Keratinocyte (primary cell): ENCODE data around the gene DNAJB6. TPM values are rescaled to one million over a fixed set of nuclear protein-coding genes. Genes with fewer than 3 reads are reported as not detected.

Experiments used
- DNase-seq: peaks from one replicate; pipeline ENCODE4 v3.0.0-alpha.2; 2011; ENCODE audit warnings: low read depth, missing footprints, low spot score
- FAIRE-seq: peaks from 2 replicates; lab custom pipeline; 2011; peaks lifted over from hg19 to GRCh38; lab: Jason Lieb, UNC
- H2AFZ ChIP-seq: 2 replicates; pipeline ENCODE4 v1.6.0; 2012; ENCODE audit warnings: low read length, control low read depth, inconsistent platforms; ENCODE audit not compliant: control insufficient read depth
- H3K27ac ChIP-seq: 2 replicates; pipeline ENCODE4 v1.5.1; 2011; ENCODE audit warnings: low read length; ENCODE audit not compliant: control insufficient read depth, insufficient read depth
- H3K27me3 ChIP-seq: 3 replicates; pipeline ENCODE4 v1.6.0; 2011; ENCODE audit warnings: low read length; ENCODE audit not compliant: control insufficient read depth, insufficient read depth; ENCODE audit errors: extremely low read depth
- H3K36me3 ChIP-seq, 2 experiments: 2 replicates in 1 of 2; 3 replicates in 1 of 2; pipeline ENCODE4 v1.5.1; 2011; ENCODE audit warnings: low read length in 2 of 2, mild to moderate bottlenecking in 1 of 2; ENCODE audit not compliant: control insufficient read depth in 2 of 2, insufficient read depth in 2 of 2; ENCODE audit errors: extremely low read depth in 1 of 2
- H3K4me1 ChIP-seq: 3 replicates; pipeline ENCODE4 v1.5.1; 2011; ENCODE audit warnings: low read length; ENCODE audit not compliant: control insufficient read depth, insufficient read depth; ENCODE audit errors: extremely low read depth
- H3K4me2 ChIP-seq: 3 replicates; pipeline ENCODE4 v1.6.0; 2011; ENCODE audit warnings: low read depth, low read length; ENCODE audit not compliant: control insufficient read depth, insufficient read depth; ENCODE audit errors: extremely low read depth
- H3K4me3 ChIP-seq, 3 experiments: fragments of 200-600 bp in 1 of 3; sonication (generic) in 1 of 3; 2 replicates in 2 of 3; 3 replicates in 1 of 3; pipeline ENCODE4 v1.5.1; 2011 to 2016; ENCODE audit warnings: low read length in 3 of 3, mild to moderate bottlenecking in 3 of 3, control low read depth in 2 of 3, inconsistent platforms in 1 of 3, low read depth in 1 of 3, mixed read lengths in 1 of 3, mixed run types in 1 of 3, moderate library complexity in 1 of 3; ENCODE audit not compliant: control insufficient read depth in 2 of 3, insufficient read depth in 2 of 3; ENCODE audit errors: extremely low read depth in 1 of 3
- H3K79me2 ChIP-seq: 2 replicates; pipeline ENCODE4 v1.6.0; 2012; ENCODE audit warnings: low read length; ENCODE audit not compliant: control insufficient read depth, insufficient read depth
- H3K9ac ChIP-seq: 3 replicates; pipeline ENCODE4 v1.6.0; 2011; ENCODE audit warnings: low read length; ENCODE audit not compliant: control insufficient read depth, insufficient read depth; ENCODE audit errors: extremely low read depth
- H3K9me1 ChIP-seq: 3 replicates; pipeline ENCODE4 v1.6.0; 2011; ENCODE audit warnings: low read length; ENCODE audit not compliant: control insufficient read depth, insufficient read depth; ENCODE audit errors: extremely low read depth
- H3K9me3 ChIP-seq: 2 replicates; pipeline ENCODE4 v1.5.1; 2012; ENCODE audit warnings: low read depth, low read length; ENCODE audit not compliant: control insufficient read depth
- H4K20me1 ChIP-seq: 3 replicates; pipeline ENCODE4 v1.6.0; 2011; ENCODE audit warnings: low read length; ENCODE audit not compliant: control insufficient read depth, insufficient read depth; ENCODE audit errors: extremely low read depth
- EZH2 ChIP-seq: IDR thresholded peaks from one replicate; pipeline ENCODE4 v1.6.1; 2012; ENCODE audit warnings: inconsistent platforms, mild to moderate bottlenecking, low read length, moderate library complexity
- dilution Hi-C: fragments of 300-500 bp; cut with MboI; formaldehyde crosslinking; loops from one replicate; pipeline ENCODE4 v1.7.0; 2020; ENCODE audit warnings: low sequenced_read_pairs; ENCODE audit not compliant: extremely low pct_ligation_motif_present
- polyA plus RNA-seq, 5 experiments: library from polyadenylated mRNA; depleted of rRNA in 3 of 5; stranded (reverse) in 3 of 5; stranded (forward) in 1 of 5; unstranded in 1 of 5; fragments of >200 nt; gene quantifications; 1 replicate in 1 of 5; 2 replicates in 3 of 5; 3 replicates in 1 of 5; pipeline versions ENCODE4 v1.2.1 to v1.2.3, GENCODE V29; 2011 to 2012; ENCODE audit warnings: missing spikeins in 2 of 5, low read depth in 1 of 5, low replicate concordance in 1 of 5
- TF ChIP-seq, protein P1 (sequence below), 3 experiments: IDR thresholded peaks in 1 of 3; conservative IDR thresholded peaks in 1 of 3; optimal IDR thresholded peaks in 1 of 3; 2 replicates in 2 of 3; 3 replicates in 1 of 3; pipeline versions ENCODE3 to v1.5.1; 2011; ENCODE audit warnings: low read length in 3 of 3, mild to moderate bottlenecking in 3 of 3, moderate library complexity in 2 of 3, control low read depth in 1 of 3, inconsistent platforms in 1 of 3; ENCODE audit not compliant: insufficient read depth in 2 of 3; ENCODE audit errors: extremely low read depth in 1 of 3

Gene DNAJB6
- polyA plus RNA-seq, 1 donor (not counting 4 experiments of a cell fraction or from before 2014, with no cell fraction given), result 152 TPM

DNA sequence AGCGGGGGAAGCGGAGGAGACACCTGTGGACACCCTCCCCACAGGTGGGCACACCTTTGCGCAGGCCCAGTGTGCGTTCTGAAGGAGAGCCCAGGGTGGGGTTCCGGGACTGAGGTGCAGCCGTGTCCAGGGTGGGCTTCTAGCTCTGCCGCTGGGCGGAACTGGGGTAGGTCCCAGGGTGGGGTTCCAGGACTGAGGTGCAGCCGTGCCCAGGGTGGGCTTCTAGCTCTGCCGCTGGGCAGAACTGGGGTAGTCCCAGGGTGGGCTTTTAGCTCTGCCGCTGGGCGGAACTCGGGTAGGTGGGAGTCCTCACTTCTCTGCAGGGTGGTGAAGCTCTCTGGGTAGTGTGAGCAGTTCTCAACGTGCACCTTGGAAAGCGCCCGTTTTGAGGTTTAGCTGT lies 78.7 kb downstream of the DNAJB6 start:
- peaks cover 14 to 29% of the 10 kb centered on the region in 2 experiments for H3K36me3 ChIP-seq
- no peak overlapping the region for H3K4me2 ChIP-seq
- FAIRE-seq (no peak), DNase-seq (no peak)
- H3K27me3 ChIP-seq, result no peaks in the 10 kb centered on the region
- H3K4me1 ChIP-seq, result no peaks in the 10 kb centered on the region
- H3K9me1 ChIP-seq, result no peaks in the 10 kb centered on the region
- peaks cover 2% of the 10 kb centered on the region for H3K79me2 ChIP-seq
- no peak overlapping the region for H3K4me3 ChIP-seq
- H3K9me3 ChIP-seq, result no peaks in the 10 kb centered on the region
- TF ChIP-seq, protein P1, sequence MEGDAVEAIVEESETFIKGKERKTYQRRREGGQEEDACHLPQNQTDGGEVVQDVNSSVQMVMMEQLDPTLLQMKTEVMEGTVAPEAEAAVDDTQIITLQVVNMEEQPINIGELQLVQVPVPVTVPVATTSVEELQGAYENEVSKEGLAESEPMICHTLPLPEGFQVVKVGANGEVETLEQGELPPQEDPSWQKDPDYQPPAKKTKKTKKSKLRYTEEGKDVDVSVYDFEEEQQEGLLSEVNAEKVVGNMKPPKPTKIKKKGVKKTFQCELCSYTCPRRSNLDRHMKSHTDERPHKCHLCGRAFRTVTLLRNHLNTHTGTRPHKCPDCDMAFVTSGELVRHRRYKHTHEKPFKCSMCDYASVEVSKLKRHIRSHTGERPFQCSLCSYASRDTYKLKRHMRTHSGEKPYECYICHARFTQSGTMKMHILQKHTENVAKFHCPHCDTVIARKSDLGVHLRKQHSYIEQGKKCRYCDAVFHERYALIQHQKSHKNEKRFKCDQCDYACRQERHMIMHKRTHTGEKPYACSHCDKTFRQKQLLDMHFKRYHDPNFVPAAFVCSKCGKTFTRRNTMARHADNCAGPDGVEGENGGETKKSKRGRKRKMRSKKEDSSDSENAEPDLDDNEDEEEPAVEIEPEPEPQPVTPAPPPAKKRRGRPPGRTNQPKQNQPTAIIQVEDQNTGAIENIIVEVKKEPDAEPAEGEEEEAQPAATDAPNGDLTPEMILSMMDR (optimal IDR thresholded peaks at IDR 0.05 in 1 of 3, IDR thresholded peaks at IDR 0.05 in 1 of 3, conservative IDR thresholded peaks at IDR 0.05 in 1 of 3; ENCODE audit: extremely low read depth in 1 of 3, insufficient read depth in 2 of 3, low read length in 3 of 3), result no peak
- no peak for TF ChIP-seq EZH2
- no peak overlapping the region for H3K9ac ChIP-seq
- H3K27ac ChIP-seq, result no peak overlapping the region
- no peak overlapping the region for H2AFZ ChIP-seq
- dilution Hi-C loops, result no loop called here
- H4K20me1 ChIP-seq, result no peaks in the 10 kb centered on the region

DNA sequence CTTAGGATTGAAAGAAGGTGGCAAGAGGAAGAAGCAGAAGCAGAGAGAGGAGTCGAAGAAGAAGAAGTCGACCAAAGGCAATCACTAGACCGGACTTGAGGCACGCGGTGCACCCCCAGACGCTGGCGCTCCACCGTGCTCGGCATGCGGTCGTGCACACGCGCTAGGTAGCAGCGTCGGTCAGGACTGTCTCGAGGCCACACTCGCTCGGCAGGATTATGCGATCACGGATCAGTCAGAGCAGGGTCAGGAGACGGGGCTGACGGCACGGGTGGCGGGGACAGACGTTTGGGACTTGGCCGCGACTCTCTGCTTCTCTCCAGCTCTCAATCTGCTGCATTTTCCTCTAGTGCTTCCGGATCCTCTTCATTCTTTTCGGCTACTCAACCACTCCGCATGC lies 79.2 kb downstream of the DNAJB6 start:
- DNase-seq (no peak), FAIRE-seq (no peak)
- H3K79me2 ChIP-seq, result peaks cover 2% of the 10 kb centered on the region
- H3K9me3 ChIP-seq, result no peaks in the 10 kb centered on the region
- no peak overlapping the region for H3K4me2 ChIP-seq
- H4K20me1 ChIP-seq, result no peaks in the 10 kb centered on the region
- dilution Hi-C loops, result no loop called here
- TF ChIP-seq, protein P1 (optimal IDR thresholded peaks at IDR 0.05 in 1 of 3, IDR thresholded peaks at IDR 0.05 in 1 of 3, conservative IDR thresholded peaks at IDR 0.05 in 1 of 3; ENCODE audit: extremely low read depth in 1 of 3, insufficient read depth in 2 of 3, low read length in 3 of 3), result no peak
- no peak for TF ChIP-seq EZH2
- H3K9ac ChIP-seq, result no peak overlapping the region
- H2AFZ ChIP-seq, result no peak overlapping the region
- H3K27ac ChIP-seq, result no peak overlapping the region
- no peaks in the 10 kb centered on the region for H3K27me3 ChIP-seq
- no peak overlapping the region for H3K4me3 ChIP-seq
- H3K9me1 ChIP-seq, result no peaks in the 10 kb centered on the region
- no peaks in the 10 kb centered on the region for H3K4me1 ChIP-seq
- peaks cover 14 to 30% of the 10 kb centered on the region in 2 experiments for H3K36me3 ChIP-seq
